Measurements from ENCODE around the gene CLEC14A.

CLEC14A gene

GRCh38 chr14:38243696-38244240 is 12.1 kb downstream of the CLEC14A start:
- no peak for DNase-seq

GRCh38 chr14:38238878-38239277 is 17.0 kb downstream of the CLEC14A start:
- DNase-seq = no peak

GRCh38 chr14:38238332-38238731 is 17.6 kb downstream of the CLEC14A start:
- no peak for DNase-seq

- DNase-seq = no peak
Measured at GRCh38 chr14:38233218-38233617, 22.7 kb downstream of the CLEC14A start.

GRCh38 chr14:38226366-38226765 is 29.5 kb downstream of the CLEC14A start:
- no peak for DNase-seq

- DNase-seq = no peak
Measured at GRCh38 chr14:38225946-38226345, 29.9 kb downstream of the CLEC14A start.

GRCh38 chr14:38224338-38224737 is 31.6 kb downstream of the CLEC14A start:
- no peak for DNase-seq

GRCh38 chr14:38221077-38221476 is 34.8 kb downstream of the CLEC14A start:
- DNase-seq = no peak

- DNase-seq = no peak
Measured at GRCh38 chr14:38217553-38217952, 38.3 kb downstream of the CLEC14A start.

- DNase-seq = no peak
Measured at GRCh38 chr14:38213001-38213400, 42.9 kb downstream of the CLEC14A start.

GRCh38 chr14:38212111-38212510 is 43.8 kb downstream of the CLEC14A start:
- no peak for DNase-seq

GRCh38 chr14:38211255-38211735 is 44.6 kb downstream of the CLEC14A start:
- DNase-seq = no peak

GRCh38 chr14:38210587-38211216 is 45.2 kb downstream of the CLEC14A start:
- DNase-seq = no peak

- DNase-seq = no peak
Measured at GRCh38 chr14:38209572-38210557, 46.0 kb downstream of the CLEC14A start.

GRCh38 chr14:38208618-38209562 is 47.0 kb downstream of the CLEC14A start:
- DNase-seq = no peak

GRCh38 chr14:38207736-38208617 is 47.9 kb downstream of the CLEC14A start, which contains the start of gene SSTR1:
SSTR1 (plus strand) TSS chr14:38207904; CDS start chr14:38209390, 1,486 bp downstream.
- DNase-seq = no peak

GRCh38 chr14:38207377-38207735 is 48.5 kb downstream of the CLEC14A start:
- no peak for DNase-seq

GRCh38 chr14:38206689-38207376 is 49.1 kb downstream of the CLEC14A start:
- DNase-seq = no peak

GRCh38 chr14:38205949-38206665 is 49.8 kb downstream of the CLEC14A start:
- no peak for DNase-seq

Data from activated T-cell treated with anti-CD3 and anti-CD28 coated beads for 4 hours (primary cell).